Activated naive CD4-positive, alpha-beta T cell treated with Interleukin-2 at 50 U/mL for 16 hours (primary cell): ENCODE data around the gene TMEM8B.

Experiments
- DNase-seq: peaks from one replicate; pipeline ENCODE4 v3.0.0-alpha.2; 2020

The TMEM8B gene

GRCh38 chr9:35811381-35812024 is 17.5 kb upstream of the TMEM8B start:
- no peak for DNase-seq

GRCh38 chr9:35812025-35812602 is 16.9 kb upstream of the TMEM8B start, which contains the start of gene SPAG8:
TSS of gene SPAG8 (minus strand) at chr9:35812262. CDS start at chr9:35812147, 115 bp downstream.
- peak; percentile 95 for DNase-seq

- DNase-seq: no peak
These were observed 15.5 kb upstream of the TMEM8B start for GRCh38 chr9:35813434-35814105.

- peak; percentile 43 for DNase-seq
These were observed 14.8 kb upstream of the TMEM8B start for GRCh38 chr9:35814106-35814840.

- DNase-seq: peak; percentile 98
These were observed 14.0 kb upstream of the TMEM8B start, which contains the start of gene HINT2 for GRCh38 chr9:35814841-35815543. TSS of gene HINT2 (minus strand) at chr9:35815042. CDS start at chr9:35814979, 63 bp downstream.

- DNase-seq: no peak
These were observed 12.3 kb upstream of the TMEM8B start for GRCh38 chr9:35816708-35817107.

GRCh38 chr9:35818341-35818740 is 10.7 kb upstream of the TMEM8B start:
- DNase-seq: no peak

- DNase-seq: no peak
These were observed 9.0 kb upstream of the TMEM8B start for GRCh38 chr9:35820076-35820475.

GRCh38 chr9:35822926-35823325 is 6.1 kb upstream of the TMEM8B start:
- DNase-seq: no peak

GRCh38 chr9:35826071-35826701 is 2.8 kb upstream of the TMEM8B start:
- DNase-seq: peak; percentile 26

- no peak for DNase-seq
These were observed 1.5 kb upstream of the TMEM8B start for GRCh38 chr9:35827486-35827885.

- DNase-seq: peak; percentile 35
These were observed 328 bp upstream of the TMEM8B start, which contains the start of gene FAM221B for GRCh38 chr9:35828716-35829083. TSS of gene FAM221B (minus strand) at chr9:35828732. CDS start at chr9:35826161, 2,571 bp downstream.

GRCh38 chr9:35829764-35830096 is 702 bp downstream of the TMEM8B start:
- DNase-seq: no peak

- no peak for DNase-seq
These were observed 2.0 kb downstream of the TMEM8B start for GRCh38 chr9:35831040-35831439.

GRCh38 chr9:35832814-35833213 is 3.8 kb downstream of the TMEM8B start:
- no peak for DNase-seq

- no peak for DNase-seq
These were observed 5.5 kb downstream of the TMEM8B start for GRCh38 chr9:35834260-35835215.

- no peak for DNase-seq
These were observed 6.2 kb downstream of the TMEM8B start for GRCh38 chr9:35835216-35835632.

- DNase-seq: no peak
These were observed 6.7 kb downstream of the TMEM8B start for GRCh38 chr9:35835766-35836165.

GRCh38 chr9:35836595-35836994 is 7.6 kb downstream of the TMEM8B start:
- no peak for DNase-seq

- no peak for DNase-seq
These were observed 10.9 kb downstream of the TMEM8B start for GRCh38 chr9:35839926-35840325.
